ENCODE data around the gene PDXP. TPM values are rescaled to one million over a fixed set of nuclear protein-coding genes. Genes with fewer than 3 reads are reported as not detected.

Gene PDXP
- total and polyA plus RNA-seq, 2 of the 13 experiments (the other 11 are each of a cell fraction or from before 2014, with no cell fraction given), result 58.2 to 70.6 TPM

DNA sequence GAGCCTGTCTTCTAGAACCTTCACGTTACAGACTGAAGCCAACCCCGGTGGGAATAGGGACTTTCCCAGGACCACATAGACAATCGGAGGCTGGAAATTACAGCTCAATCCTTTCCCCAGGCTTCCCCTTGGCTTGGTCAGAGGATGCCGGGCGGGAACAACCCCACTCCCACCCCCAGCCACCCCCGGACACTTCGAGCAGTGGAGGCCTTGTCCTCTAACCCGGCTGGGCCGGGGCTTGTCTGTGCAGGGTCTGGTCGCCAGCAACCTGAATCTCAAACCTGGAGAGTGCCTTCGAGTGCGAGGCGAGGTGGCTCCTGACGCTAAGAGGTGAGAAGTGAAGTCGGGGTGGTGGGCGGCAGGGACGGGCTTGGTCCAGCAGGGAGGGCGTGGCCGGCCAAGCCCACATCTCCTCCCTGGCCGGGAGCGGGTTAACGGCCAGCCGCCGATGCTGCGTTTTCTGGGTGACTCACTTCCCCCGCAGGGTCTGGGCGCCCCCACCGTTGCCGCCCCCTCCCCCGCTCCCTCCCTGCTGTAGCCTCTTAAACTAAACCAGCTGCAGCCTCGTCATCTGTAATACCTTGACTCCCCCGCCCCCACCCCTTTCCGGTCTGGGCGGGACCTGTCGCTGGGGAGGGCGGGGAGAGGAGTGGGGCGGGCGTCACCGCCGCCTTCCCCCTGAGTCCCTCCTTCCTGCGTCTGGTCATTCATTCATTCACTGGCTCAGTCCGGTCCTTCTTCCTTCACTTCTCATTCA is 18.4 kb downstream of the PDXP start (continued):
- TF ChIP-seq, protein P1, sequence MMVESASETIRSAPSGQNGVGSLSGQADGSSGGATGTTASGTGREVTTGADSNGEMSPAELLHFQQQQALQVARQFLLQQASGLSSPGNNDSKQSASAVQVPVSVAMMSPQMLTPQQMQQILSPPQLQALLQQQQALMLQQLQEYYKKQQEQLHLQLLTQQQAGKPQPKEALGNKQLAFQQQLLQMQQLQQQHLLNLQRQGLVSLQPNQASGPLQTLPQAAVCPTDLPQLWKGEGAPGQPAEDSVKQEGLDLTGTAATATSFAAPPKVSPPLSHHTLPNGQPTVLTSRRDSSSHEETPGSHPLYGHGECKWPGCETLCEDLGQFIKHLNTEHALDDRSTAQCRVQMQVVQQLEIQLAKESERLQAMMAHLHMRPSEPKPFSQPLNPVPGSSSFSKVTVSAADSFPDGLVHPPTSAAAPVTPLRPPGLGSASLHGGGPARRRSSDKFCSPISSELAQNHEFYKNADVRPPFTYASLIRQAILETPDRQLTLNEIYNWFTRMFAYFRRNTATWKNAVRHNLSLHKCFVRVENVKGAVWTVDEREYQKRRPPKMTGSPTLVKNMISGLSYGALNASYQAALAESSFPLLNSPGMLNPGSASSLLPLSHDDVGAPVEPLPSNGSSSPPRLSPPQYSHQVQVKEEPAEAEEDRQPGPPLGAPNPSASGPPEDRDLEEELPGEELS (CRISPR knock-in tag; IDR thresholded peaks at IDR 0.05), result 0 out of 2 replicates have a peak, but pooled peaks have one; percentile 11
- TF ChIP-seq, protein P2, sequence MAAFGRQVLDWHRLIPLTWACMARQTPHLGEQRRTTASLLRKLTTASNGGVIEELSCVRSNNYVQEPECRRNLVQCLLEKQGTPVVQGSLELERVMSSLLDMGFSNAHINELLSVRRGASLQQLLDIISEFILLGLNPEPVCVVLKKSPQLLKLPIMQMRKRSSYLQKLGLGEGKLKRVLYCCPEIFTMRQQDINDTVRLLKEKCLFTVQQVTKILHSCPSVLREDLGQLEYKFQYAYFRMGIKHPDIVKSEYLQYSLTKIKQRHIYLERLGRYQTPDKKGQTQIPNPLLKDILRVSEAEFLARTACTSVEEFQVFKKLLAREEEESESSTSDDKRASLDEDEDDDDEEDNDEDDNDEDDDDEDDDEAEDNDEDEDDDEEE (CRISPR knock-in tag; IDR thresholded peaks at IDR 0.05), result 0 out of 2 replicates have a peak, but pooled peaks have one; percentile 23
- TF ChIP-seq SOX5 (CRISPR knock-in tag; IDR thresholded peaks at IDR 0.05; ENCODE audit: borderline replicate concordance), result peak; percentile 30; the same call in 1 of the 2 replicates
- TF ChIP-seq HDAC2 (CRISPR knock-in tag; IDR thresholded peaks at IDR 0.05), result 0 out of 2 replicates have a peak, but pooled peaks have one; percentile 37
- TF ChIP-seq, protein P3, sequence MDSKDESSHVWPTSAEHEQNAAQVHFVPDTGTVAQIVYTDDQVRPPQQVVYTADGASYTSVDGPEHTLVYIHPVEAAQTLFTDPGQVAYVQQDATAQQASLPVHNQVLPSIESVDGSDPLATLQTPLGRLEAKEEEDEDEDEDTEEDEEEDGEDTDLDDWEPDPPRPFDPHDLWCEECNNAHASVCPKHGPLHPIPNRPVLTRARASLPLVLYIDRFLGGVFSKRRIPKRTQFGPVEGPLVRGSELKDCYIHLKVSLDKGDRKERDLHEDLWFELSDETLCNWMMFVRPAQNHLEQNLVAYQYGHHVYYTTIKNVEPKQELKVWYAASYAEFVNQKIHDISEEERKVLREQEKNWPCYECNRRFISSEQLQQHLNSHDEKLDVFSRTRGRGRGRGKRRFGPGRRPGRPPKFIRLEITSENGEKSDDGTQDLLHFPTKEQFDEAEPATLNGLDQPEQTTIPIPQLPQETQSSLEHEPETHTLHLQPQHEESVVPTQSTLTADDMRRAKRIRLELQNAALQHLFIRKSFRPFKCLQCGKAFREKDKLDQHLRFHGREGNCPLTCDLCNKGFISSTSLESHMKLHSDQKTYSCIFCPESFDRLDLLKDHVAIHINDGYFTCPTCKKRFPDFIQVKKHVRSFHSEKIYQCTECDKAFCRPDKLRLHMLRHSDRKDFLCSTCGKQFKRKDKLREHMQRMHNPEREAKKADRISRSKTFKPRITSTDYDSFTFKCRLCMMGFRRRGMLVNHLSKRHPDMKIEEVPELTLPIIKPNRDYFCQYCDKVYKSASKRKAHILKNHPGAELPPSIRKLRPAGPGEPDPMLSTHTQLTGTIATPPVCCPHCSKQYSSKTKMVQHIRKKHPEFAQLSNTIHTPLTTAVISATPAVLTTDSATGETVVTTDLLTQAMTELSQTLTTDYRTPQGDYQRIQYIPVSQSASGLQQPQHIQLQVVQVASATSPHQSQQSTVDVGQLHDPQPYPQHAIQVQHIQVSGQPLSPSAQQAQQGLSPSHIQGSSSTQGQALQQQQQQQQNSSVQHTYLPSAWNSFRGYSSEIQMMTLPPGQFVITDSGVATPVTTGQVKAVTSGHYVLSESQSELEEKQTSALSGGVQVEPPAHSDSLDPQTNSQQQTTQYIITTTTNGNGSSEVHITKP (CRISPR knock-in tag; IDR thresholded peaks at IDR 0.05; ENCODE audit: low read depth), result 0 out of 2 replicates have a peak, but pooled peaks have one; percentile 44
- TF ChIP-seq SIX4 (CRISPR knock-in tag; IDR thresholded peaks at IDR 0.05), result no peak
- TF ChIP-seq, protein P4, sequence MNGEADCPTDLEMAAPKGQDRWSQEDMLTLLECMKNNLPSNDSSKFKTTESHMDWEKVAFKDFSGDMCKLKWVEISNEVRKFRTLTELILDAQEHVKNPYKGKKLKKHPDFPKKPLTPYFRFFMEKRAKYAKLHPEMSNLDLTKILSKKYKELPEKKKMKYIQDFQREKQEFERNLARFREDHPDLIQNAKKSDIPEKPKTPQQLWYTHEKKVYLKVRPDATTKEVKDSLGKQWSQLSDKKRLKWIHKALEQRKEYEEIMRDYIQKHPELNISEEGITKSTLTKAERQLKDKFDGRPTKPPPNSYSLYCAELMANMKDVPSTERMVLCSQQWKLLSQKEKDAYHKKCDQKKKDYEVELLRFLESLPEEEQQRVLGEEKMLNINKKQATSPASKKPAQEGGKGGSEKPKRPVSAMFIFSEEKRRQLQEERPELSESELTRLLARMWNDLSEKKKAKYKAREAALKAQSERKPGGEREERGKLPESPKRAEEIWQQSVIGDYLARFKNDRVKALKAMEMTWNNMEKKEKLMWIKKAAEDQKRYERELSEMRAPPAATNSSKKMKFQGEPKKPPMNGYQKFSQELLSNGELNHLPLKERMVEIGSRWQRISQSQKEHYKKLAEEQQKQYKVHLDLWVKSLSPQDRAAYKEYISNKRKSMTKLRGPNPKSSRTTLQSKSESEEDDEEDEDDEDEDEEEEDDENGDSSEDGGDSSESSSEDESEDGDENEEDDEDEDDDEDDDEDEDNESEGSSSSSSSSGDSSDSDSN (CRISPR knock-in tag; IDR thresholded peaks at IDR 0.05), result peak; percentile 43; the same call in 1 of the 2 replicates
- no peak for TF ChIP-seq SSRP1 (CRISPR knock-in tag; IDR thresholded peaks at IDR 0.05)
- peak; percentile 66; the same call in 1 of the 2 replicates for TF ChIP-seq MTA1 (CRISPR knock-in tag; IDR thresholded peaks at IDR 0.05; ENCODE audit: borderline replicate concordance)
- peak; percentile 93 for TF ChIP-seq ZNF652 (CRISPR knock-in tag; IDR thresholded peaks at IDR 0.05; ENCODE audit: borderline replicate concordance, low read depth)
- TF ChIP-seq CREB1 (IDR thresholded peaks at IDR 0.05), result peak; percentile 55; the same call in 1 of the 2 replicates
- no peak for TF ChIP-seq CREB1 (CRISPR knock-in tag; IDR thresholded peaks at IDR 0.05)
- TF ChIP-seq ZMYM3 (CRISPR knock-in tag; IDR thresholded peaks at IDR 0.05), result peak; percentile 57; the same call in 1 of the 2 replicates
- TF ChIP-seq, protein P5, sequence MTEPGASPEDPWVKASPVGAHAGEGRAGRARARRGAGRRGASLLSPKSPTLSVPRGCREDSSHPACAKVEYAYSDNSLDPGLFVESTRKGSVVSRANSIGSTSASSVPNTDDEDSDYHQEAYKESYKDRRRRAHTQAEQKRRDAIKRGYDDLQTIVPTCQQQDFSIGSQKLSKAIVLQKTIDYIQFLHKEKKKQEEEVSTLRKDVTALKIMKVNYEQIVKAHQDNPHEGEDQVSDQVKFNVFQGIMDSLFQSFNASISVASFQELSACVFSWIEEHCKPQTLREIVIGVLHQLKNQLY (CRISPR knock-in tag; IDR thresholded peaks at IDR 0.05), result 0 out of 2 replicates have a peak, but pooled peaks have one; percentile 15
- TF ChIP-seq ZNF337 (CRISPR knock-in tag; IDR thresholded peaks at IDR 0.05; ENCODE audit: borderline replicate concordance, low read depth), result no peak
- TF ChIP-seq ZNF563 (CRISPR knock-in tag; IDR thresholded peaks at IDR 0.05), result peak; percentile 71; the same call in 1 of the 2 replicates
- TF ChIP-seq TEAD2 (CRISPR knock-in tag; IDR thresholded peaks at IDR 0.05), result no peak
- TF ChIP-seq ISL2 (CRISPR knock-in tag; IDR thresholded peaks at IDR 0.05), result no peak
- peak; percentile 39; the same call in 1 of the 2 replicates for TF ChIP-seq CREM (IDR thresholded peaks at IDR 0.05)
- no peak for TF ChIP-seq CREM (CRISPR knock-in tag; IDR thresholded peaks at IDR 0.05)

Data from HepG2 (cell line).